ENCODE measurements around the gene VPS4A.

VPS4A gene

DNA sequence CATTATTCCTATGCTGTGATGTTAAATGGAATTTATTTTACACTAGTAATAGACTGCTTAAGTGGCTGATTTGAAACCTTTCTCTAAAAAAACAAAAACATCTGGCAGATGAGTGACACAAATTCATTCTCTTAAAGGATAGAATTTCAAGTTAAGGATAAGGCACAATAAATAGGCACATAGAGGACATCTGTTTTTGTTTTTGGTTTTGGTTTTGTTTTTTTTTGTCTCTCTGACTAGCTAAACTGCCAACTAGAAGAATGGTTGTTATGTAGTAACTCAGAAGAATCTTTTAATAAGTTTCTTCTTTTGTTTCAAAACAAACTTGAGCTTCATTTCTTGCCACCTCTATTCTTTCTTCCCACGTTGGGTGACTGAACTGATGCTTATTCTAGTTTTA is 5.1 kb upstream of the VPS4A start:
- no peak for DNase-seq (ENCODE audit: low read depth in 2 of 2, low spot score in 1 of 2)

- DNase-seq (ENCODE audit: low read depth in 2 of 2, low spot score in 1 of 2), result no peak
Measured at GRCh38 chr16:69307091-69307490, 4.1 kb upstream of the VPS4A start.

GRCh38 chr16:69307856-69308255 is 3.3 kb upstream of the VPS4A start:
- no peak for DNase-seq (ENCODE audit: low read depth in 2 of 2, low spot score in 1 of 2)

- DNase-seq (ENCODE audit: low read depth in 2 of 2, low spot score in 1 of 2), result no peak
Measured at GRCh38 chr16:69309316-69309715, 1.8 kb upstream of the VPS4A start.

GRCh38 chr16:69311533-69312387 is 610 bp downstream of the VPS4A start:
- peak in 1 of 2 donors; percentile 10 for DNase-seq (ENCODE audit: low read depth in 2 of 2, low spot score in 1 of 2)

GRCh38 chr16:69313469-69313868 is 2.3 kb downstream of the VPS4A start:
- DNase-seq (ENCODE audit: low read depth in 2 of 2, low spot score in 1 of 2), result no peak

DNA sequence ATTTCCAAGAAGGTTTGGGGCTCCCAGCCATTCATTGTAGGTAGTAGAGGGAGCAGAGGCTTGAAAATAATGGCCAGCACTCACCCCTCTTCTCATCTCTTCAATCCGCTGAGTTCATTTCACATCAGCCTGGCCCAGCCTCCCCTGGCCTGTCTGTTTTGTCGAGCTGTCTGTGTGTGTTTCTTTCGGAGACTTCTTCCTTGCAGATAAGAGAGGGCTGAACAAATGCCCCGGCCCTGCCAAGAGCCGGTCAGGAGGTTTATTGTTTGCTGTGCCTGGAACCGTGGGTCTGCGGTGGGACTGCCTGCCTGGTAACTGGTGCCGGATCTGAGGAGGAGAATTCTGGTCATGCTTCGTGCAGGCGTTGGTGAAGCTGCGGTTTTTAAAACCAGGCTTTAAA is 3.4 kb downstream of the VPS4A start:
- DNase-seq (ENCODE audit: low read depth in 2 of 2, low spot score in 1 of 2), result no peak

DNA sequence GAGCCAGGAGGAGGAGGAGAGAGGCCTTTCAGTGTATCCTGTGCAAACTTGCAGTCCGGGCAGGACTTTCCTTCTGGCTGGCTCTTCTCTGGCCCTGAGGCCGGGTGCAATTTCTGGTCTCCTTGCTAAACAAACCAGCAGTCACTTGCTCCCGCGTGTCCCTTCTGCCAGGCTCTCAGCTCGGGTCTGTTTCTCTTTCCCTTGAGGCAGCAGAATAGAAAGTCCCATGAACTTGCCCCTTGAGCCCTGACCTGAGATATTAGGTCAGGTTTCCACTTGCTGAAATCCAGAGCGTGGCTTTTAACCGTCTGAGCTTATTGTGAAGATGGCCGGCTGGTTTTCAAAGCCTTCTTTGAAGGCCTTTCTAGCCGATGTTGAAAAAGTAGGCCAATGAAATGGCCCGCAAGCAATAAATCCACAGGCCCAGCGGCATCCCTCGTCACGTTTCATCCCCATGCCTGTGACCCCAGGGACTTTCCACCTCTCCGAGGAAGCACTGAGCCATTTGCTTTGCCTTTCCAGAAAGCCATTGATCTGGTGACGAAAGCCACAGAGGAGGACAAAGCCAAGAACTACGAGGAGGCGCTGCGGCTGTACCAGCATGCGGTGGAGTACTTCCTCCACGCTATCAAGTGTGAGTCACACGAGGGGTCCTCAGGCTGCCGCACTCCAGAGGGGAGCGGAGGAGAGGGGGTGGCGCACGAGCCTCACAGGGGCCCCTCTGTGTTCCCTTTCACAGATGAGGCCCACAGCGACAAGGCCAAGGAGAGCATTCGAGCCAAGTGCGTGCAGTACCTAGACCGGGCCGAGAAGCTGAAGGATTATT is 4.5 kb downstream of the VPS4A start:
- DNase-seq (ENCODE audit: low read depth in 2 of 2, low spot score in 1 of 2), result no peak

DNA sequence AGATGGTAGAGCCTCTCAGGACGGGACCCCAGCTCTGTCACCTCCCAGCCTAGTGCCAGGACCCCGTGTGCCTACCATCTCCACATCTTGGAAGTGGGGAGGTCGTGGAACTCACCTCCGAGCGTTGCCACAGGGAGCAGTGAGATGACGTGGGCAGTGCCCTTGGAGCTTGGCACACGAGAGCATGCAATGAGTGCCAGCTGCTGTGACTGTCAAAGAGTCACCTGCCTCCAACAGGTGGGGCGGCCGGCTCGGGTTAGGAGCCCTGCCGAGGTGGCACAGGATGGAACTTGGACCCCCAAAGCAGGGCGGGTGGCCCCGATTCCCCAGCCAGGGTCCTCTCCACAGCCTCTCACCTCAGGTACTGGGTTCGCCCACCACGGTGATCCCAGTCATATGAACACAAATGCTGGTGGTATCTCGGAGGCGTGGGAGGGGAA is 5.5 kb downstream of the VPS4A start:
- no peak for DNase-seq (ENCODE audit: low read depth in 2 of 2, low spot score in 1 of 2)

DNA sequence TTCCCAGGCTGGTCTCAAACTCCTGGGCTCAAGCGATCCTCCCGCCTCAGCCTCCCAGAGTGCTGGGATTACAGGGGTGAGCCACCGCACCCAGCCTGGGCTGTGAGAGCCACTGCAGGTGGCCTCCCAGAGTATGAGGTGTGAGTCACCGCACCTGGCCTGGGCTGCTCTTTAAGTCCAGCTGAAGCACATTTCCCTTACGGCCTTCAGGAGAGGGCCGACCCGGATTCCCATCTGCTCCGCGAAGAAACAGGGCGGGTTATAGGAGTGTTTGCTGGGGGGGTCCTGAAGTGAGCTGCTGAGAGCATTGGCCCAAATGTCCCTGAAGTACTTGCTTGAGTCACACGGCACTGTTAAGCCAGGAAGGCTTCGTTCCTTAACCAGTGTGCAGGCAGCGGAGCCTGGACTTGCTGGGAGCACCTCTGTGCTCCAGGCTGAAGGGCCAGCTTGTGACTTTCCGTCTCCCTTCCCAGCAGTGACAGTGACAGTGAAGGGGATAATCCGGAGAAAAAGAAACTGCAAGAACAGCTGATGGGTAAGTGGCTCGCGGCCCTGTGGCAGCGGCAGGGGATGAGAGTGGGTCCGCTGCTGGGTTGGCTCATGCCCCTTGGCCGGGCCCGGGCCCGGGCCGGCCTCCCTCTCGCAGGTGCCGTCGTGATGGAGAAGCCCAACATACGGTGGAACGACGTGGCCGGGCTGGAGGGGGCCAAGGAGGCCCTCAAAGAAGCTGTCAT is 7.2 kb downstream of the VPS4A start:
- DNase-seq (ENCODE audit: low read depth in 2 of 2, low spot score in 1 of 2), result no peak

DNA sequence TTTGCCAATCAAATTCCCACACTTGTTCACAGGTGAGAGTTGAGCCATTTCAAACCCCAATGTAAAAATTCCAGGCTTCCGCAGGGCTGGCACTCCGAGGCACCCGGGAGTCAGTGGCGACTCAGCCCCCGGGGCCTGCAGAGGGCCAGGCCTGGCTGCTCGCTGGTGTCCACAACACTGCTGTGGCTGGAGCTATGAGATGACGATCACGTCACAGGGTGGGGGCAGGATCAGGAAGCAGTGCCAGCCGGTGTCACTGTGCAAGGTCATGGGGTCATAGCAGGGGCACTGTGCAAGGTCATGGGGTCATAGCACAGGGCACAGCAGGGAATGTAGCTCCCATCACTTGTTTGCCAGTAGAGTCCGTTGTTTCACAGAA is 7.8 kb downstream of the VPS4A start:
- no peak for DNase-seq (ENCODE audit: low read depth in 2 of 2, low spot score in 1 of 2)

DNA sequence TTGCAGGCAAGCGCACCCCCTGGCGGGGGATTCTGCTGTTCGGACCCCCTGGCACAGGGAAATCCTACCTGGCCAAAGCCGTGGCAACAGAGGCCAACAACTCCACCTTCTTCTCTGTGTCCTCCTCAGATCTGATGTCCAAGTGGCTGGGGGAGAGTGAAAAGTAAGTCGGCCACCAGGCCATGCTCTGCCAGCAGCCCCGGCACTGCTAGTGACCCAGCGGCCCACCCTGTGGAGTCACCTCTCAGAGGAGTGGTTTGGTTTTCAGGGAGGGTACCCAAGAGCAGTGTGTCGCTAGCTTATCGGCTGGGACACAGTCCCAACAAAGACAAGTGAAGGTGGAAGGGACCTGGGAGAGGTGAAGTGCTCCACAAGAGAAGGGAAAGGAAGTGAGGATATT is 8.2 kb downstream of the VPS4A start:
- DNase-seq (ENCODE audit: low read depth in 2 of 2, low spot score in 1 of 2), result no peak

- DNase-seq (ENCODE audit: low read depth in 2 of 2, low spot score in 1 of 2), result no peak
Measured at GRCh38 chr16:69319826-69320739, 8.9 kb downstream of the VPS4A start.

GRCh38 chr16:69320740-69321073 is 9.6 kb downstream of the VPS4A start:
- DNase-seq (ENCODE audit: low read depth in 2 of 2, low spot score in 1 of 2), result no peak

DNA sequence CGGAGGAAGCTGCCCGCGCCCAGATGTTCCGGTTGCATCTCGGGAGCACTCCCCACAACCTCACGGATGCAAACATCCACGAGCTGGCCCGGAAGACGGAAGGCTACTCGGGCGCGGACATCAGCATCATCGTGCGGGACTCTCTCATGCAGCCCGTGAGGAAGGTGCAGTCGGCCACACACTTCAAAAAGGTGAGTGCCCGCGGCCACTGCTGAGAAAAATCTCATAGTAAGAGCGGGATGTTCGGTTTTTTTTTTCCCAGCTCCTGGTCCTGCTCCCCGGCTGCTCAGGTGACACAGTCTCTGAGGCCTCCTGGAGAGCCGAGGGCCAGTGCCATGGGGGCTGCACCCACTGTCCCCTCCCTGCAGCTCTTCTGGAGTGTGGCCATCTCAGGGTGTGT is 9.9 kb downstream of the VPS4A start:
- no peak for DNase-seq (ENCODE audit: low read depth in 2 of 2, low spot score in 1 of 2)

DNA sequence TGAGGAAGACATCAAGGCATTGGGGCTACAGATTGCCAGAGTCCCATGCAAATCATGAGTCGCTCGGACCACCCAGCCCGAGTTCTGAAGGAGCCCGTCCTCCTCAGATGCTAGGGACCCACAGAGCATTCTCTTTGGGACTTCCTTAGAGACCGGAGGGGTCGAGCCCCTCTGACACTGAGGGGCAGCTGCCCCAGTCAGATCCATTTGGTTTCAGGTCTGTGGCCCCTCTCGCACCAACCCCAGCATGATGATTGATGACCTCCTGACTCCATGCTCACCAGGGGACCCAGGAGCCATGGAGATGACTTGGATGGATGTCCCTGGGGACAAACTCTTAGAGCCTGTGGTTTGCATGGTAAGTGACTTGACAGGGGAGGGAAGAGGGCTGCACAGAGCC is 11.2 kb downstream of the VPS4A start:
- DNase-seq (ENCODE audit: low read depth in 2 of 2, low spot score in 1 of 2), result no peak

DNA sequence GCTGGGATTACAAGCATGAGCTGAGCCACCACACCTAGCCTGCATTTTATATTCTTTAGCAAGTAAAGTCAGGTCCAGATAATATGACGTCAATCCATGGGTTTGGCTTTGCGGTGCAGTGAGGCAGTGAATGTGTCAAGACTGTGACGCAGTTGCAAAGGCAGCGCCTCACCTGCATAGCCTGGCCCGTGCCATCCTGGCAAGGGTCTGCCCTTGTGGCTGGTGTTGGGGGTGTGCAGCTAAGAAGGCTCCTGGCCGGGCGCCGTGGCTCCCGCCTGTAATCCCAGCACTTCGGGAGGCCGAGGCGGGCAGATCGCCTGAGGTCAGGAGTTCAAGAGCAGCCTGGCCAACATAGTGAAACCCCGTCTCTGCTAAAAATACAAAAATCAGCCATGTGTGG is 12.3 kb downstream of the VPS4A start:
- DNase-seq (ENCODE audit: low read depth in 2 of 2, low spot score in 1 of 2), result no peak

- no peak for DNase-seq (ENCODE audit: low read depth in 2 of 2, low spot score in 1 of 2)
Measured at GRCh38 chr16:69324013-69324531, 12.9 kb downstream of the VPS4A start.

GRCh38 chr16:69324585-69325253 is 13.6 kb downstream of the VPS4A start:
- DNase-seq (ENCODE audit: low read depth in 2 of 2, low spot score in 1 of 2), result no peak

DNA sequence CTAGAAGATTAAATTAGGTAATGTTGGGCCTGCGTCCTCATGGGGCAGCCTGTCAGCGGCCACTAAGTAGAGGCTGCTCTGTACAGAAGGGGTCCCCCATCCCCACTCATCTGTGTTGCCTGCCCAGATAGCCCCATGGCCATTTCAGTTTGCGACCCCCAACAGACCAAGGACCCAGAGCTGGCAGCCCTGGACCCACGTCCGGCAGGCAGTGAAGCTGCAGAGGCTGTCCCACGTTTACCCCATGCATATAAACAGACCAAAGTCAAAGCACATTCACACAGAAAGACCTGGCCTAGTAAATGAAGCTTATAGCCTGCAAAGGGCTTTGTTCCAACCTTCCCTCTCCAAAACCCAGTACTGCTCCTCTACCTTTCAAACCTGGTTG is 14.6 kb downstream of the VPS4A start:
- no peak for DNase-seq (ENCODE audit: low read depth in 2 of 2, low spot score in 1 of 2)

Measured in stimulated activated CD8-positive, alpha-beta memory T cell treated with anti-CD3 and anti-CD28 coated beads, Interleukin-4, amount 100 ng/mL, for 4 hours (primary cell).